IPS-20b (cell line): ENCODE measurements around the gene CBX7.
A peak's percentile ranks its signal among the peaks of the same experiment; 100 is the strongest.

Experiments used
- H3K27ac ChIP-seq: one replicate; pipeline ENCODE4 v1.5.1; 2013; ENCODE audit warnings: low read length
- H3K27me3 ChIP-seq: 2 replicates; pipeline ENCODE4 v1.6.1; 2013; ENCODE audit warnings: mild to moderate bottlenecking, low read length, inconsistent platforms; ENCODE audit not compliant: insufficient read depth
- H3K36me3 ChIP-seq: 2 replicates; pipeline ENCODE4 v1.6.1; 2013; ENCODE audit warnings: low read depth, mild to moderate bottlenecking, inconsistent platforms, low read length, moderate library complexity; ENCODE audit not compliant: insufficient read depth
- H3K4me1 ChIP-seq: 2 replicates; pipeline ENCODE4 v1.6.1; 2013; ENCODE audit warnings: mild to moderate bottlenecking, control low read depth, inconsistent platforms, low read length, moderate library complexity; ENCODE audit not compliant: insufficient read depth
- H3K4me3 ChIP-seq: 2 replicates; pipeline ENCODE4 v1.5.1; 2013; ENCODE audit warnings: mild to moderate bottlenecking, low read length, inconsistent platforms
- H3K9ac ChIP-seq: 2 replicates; pipeline ENCODE4 v1.6.1; 2013; ENCODE audit warnings: low read depth, mild to moderate bottlenecking, inconsistent platforms, low read length, moderate library complexity
- H3K9me3 ChIP-seq: 2 replicates; pipeline ENCODE4 v1.6.1; 2013; ENCODE audit warnings: mild to moderate bottlenecking, low read depth, low read length, inconsistent platforms; ENCODE audit not compliant: insufficient read depth

The CBX7 gene

GRCh38 chr22:39179401-39179827 is 26.9 kb upstream of the CBX7 start:
- peaks cover 30% of the 10 kb centered on the region for H3K4me1 ChIP-seq
- H3K27ac ChIP-seq = no peak overlapping the region
- no peaks in the 10 kb centered on the region for H3K36me3 ChIP-seq
- H3K27me3 ChIP-seq = no peaks in the 10 kb centered on the region
- no peaks in the 10 kb centered on the region for H3K9me3 ChIP-seq
- H3K4me3 ChIP-seq = no peak overlapping the region
- H3K9ac ChIP-seq = no peak overlapping the region

- Histone ChIP-seq H3K9ac (no peak overlapping the region), H3K27ac (no peak overlapping the region), H3K4me1 (peaks cover 37% of the 10 kb centered on the region)
Measured at GRCh38 chr22:39178206-39179111, 26.0 kb upstream of the CBX7 start.

GRCh38 chr22:39177791-39178190 is 25.3 kb upstream of the CBX7 start:
- Histone ChIP-seq H3K27ac (no peak overlapping the region), H3K9me3 (no peaks in the 10 kb centered on the region), H3K36me3 (no peaks in the 10 kb centered on the region), H3K9ac (peak overlapping the region; percentile 83; the same call in 1 of the 2 replicates), H3K4me3 (no peak overlapping the region), H3K27me3 (no peaks in the 10 kb centered on the region), H3K4me1 (peaks cover 37% of the 10 kb centered on the region)

More at GRCh38 chr22:39178206-39179111, 26.0 kb upstream of the CBX7 start:
- Histone ChIP-seq H3K27me3 (no peaks in the 10 kb centered on the region), H3K36me3 (no peaks in the 10 kb centered on the region), H3K9me3 (no peaks in the 10 kb centered on the region), H3K4me3 (no peak overlapping the region)

- Histone ChIP-seq H3K9ac (peak overlapping the region; percentile 83; the same call in 1 of the 2 replicates), H3K27me3 (no peaks in the 10 kb centered on the region), H3K27ac (no peak overlapping the region), H3K36me3 (no peaks in the 10 kb centered on the region), H3K4me3 (no peak overlapping the region), H3K4me1 (peaks cover 37% of the 10 kb centered on the region), H3K9me3 (no peaks in the 10 kb centered on the region)
Measured at GRCh38 chr22:39177456-39177775, 24.9 kb upstream of the CBX7 start.

GRCh38 chr22:39176714-39177455 is 24.4 kb upstream of the CBX7 start:
- H3K4me3 ChIP-seq = no peak overlapping the region
- peak overlapping the region; percentile 83; the same call in 1 of the 2 replicates for H3K9ac ChIP-seq
- no peaks in the 10 kb centered on the region for H3K36me3 ChIP-seq
- H3K4me1 ChIP-seq = peaks cover 37% of the 10 kb centered on the region
- no peaks in the 10 kb centered on the region for H3K27me3 ChIP-seq
- H3K27ac ChIP-seq = peak overlapping the region; percentile 48
- H3K9me3 ChIP-seq = no peaks in the 10 kb centered on the region

- no peaks in the 10 kb centered on the region for H3K9me3 ChIP-seq
- H3K9ac ChIP-seq = peak overlapping the region; percentile 83; the same call in 1 of the 2 replicates
- H3K36me3 ChIP-seq = no peaks in the 10 kb centered on the region
- H3K27ac ChIP-seq = peak overlapping the region; percentile 65
- H3K4me3 ChIP-seq = no peak overlapping the region; the same call in 1 of the 2 replicates
- peaks cover 38% of the 10 kb centered on the region for H3K4me1 ChIP-seq
- no peaks in the 10 kb centered on the region for H3K27me3 ChIP-seq
Measured at GRCh38 chr22:39176143-39176713, 23.7 kb upstream of the CBX7 start.

- Histone ChIP-seq H3K4me3 (peak overlapping the region; percentile 20; the same call in 1 of the 2 replicates), H3K9me3 (no peaks in the 10 kb centered on the region), H3K27ac (peak overlapping the region; percentile 65), H3K27me3 (no peaks in the 10 kb centered on the region), H3K4me1 (peaks cover 41% of the 10 kb centered on the region), H3K9ac (peak overlapping the region; percentile 83; the same call in 1 of the 2 replicates), H3K36me3 (no peaks in the 10 kb centered on the region)
Measured at GRCh38 chr22:39175353-39176142, 23.1 kb upstream of the CBX7 start.

- H3K9ac ChIP-seq = peak overlapping the region; percentile 84
- H3K27me3 ChIP-seq = no peaks in the 10 kb centered on the region
- H3K9me3 ChIP-seq = no peaks in the 10 kb centered on the region
- no peaks in the 10 kb centered on the region for H3K36me3 ChIP-seq
- H3K4me1 ChIP-seq = peaks cover 41% of the 10 kb centered on the region
- peak overlapping the region; percentile 95 for H3K27ac ChIP-seq
- H3K4me3 ChIP-seq = peak overlapping the region; percentile 20; the same call in 1 of the 2 replicates
Measured at GRCh38 chr22:39174498-39175352, 22.2 kb upstream of the CBX7 start.

- Histone ChIP-seq H3K27ac (peak overlapping the region; percentile 95), H3K9ac (peak overlapping the region; percentile 84; the same call in 1 of the 2 replicates), H3K4me3 (no peak overlapping the region), H3K27me3 (no peaks in the 10 kb centered on the region), H3K9me3 (no peaks in the 10 kb centered on the region), H3K4me1 (peaks cover 39% of the 10 kb centered on the region), H3K36me3 (no peaks in the 10 kb centered on the region)
Measured at GRCh38 chr22:39173787-39174497, 21.5 kb upstream of the CBX7 start.
